MM.1S (cell line): Measurements from ENCODE around the gene CER1.

Experiments used
- EZH2 ChIP-seq: fragments of 300-600 bp; sonication (generic); optimal IDR thresholded peaks from 2 replicates; pipeline ENCODE3; 2017; ENCODE audit warnings: low read depth, mild to moderate bottlenecking, antibody characterized with exemption, low read length, mixed read lengths
- EZH2phosphoT487 ChIP-seq: fragments of 300-600 bp; sonication (generic); IDR thresholded peaks from 2 replicates; pipeline ENCODE4 v1.6.1; 2018; ENCODE audit warnings: antibody characterized with exemption, low read length
- TF ChIP-seq, protein P1 (sequence below): fragments of 300-600 bp; sonication (generic); IDR thresholded peaks from 2 replicates; pipeline ENCODE4 v1.5.1; 2016; ENCODE audit warnings: antibody characterized with exemption, low read length, mixed read lengths

DNA sequence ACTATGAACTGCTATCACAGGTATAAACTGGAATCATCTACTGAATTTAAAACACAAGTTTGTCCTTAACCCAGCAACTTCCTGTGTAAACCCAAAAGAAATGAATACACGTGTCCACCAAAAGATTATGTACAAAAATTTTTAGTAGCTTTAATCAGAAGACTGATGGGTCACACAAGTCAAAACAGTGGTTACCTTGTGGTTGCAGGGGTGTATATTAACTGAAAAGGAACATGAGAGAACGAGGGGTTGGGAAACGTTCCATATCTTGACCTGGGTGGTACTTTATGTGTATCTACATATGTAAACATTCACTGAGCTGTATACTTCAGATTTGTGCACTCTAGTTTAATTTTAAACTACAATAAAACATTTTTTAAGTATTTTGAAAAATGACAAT lies 47.9 kb downstream of the CER1 start:
- TF ChIP-seq, protein P1, sequence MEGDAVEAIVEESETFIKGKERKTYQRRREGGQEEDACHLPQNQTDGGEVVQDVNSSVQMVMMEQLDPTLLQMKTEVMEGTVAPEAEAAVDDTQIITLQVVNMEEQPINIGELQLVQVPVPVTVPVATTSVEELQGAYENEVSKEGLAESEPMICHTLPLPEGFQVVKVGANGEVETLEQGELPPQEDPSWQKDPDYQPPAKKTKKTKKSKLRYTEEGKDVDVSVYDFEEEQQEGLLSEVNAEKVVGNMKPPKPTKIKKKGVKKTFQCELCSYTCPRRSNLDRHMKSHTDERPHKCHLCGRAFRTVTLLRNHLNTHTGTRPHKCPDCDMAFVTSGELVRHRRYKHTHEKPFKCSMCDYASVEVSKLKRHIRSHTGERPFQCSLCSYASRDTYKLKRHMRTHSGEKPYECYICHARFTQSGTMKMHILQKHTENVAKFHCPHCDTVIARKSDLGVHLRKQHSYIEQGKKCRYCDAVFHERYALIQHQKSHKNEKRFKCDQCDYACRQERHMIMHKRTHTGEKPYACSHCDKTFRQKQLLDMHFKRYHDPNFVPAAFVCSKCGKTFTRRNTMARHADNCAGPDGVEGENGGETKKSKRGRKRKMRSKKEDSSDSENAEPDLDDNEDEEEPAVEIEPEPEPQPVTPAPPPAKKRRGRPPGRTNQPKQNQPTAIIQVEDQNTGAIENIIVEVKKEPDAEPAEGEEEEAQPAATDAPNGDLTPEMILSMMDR: no peak
- no peak for TF ChIP-seq EZH2
- no peak for TF ChIP-seq EZH2phosphoT487
